Parathyroid adenoma (tissue), 2 donors: ENCODE results near the gene PRPF18.
A peak's percentile ranks its signal among the peaks of the same experiment; 100 is the strongest.

Experiments
- H2AFZ ChIP-seq: fragments of 300-600 bp; sonication (generic); one replicate; pipeline ENCODE4 v1.7.0; 2017; ENCODE audit warnings: antibody characterized with exemption, mild to moderate bottlenecking
- H3K27ac ChIP-seq: fragments of 300-600 bp; sonication (generic); one replicate; pipeline ENCODE4 v1.7.0; 2017
- H3K27me3 ChIP-seq: fragments of 300-600 bp; sonication (generic); one replicate; pipeline ENCODE4 v1.7.0; 2017; ENCODE audit warnings: low read length; ENCODE audit not compliant: control insufficient read depth, insufficient read depth
- H3K36me3 ChIP-seq: fragments of 300-600 bp; sonication (generic); one replicate; pipeline ENCODE4 v1.7.0; 2017; ENCODE audit warnings: low read length; ENCODE audit not compliant: control insufficient read depth, insufficient read depth
- H3K4me1 ChIP-seq: fragments of 300-600 bp; sonication (generic); one replicate; pipeline ENCODE4 v1.7.0; 2017; ENCODE audit warnings: control low read depth
- H3K4me2 ChIP-seq: fragments of 300-600 bp; sonication (generic); one replicate; pipeline ENCODE4 v1.7.0; 2017; ENCODE audit warnings: low read length
- H3K4me3 ChIP-seq: fragments of 300-600 bp; sonication (generic); one replicate; pipeline ENCODE4 v1.7.0; 2017; ENCODE audit warnings: low read depth, low read length
- H3K79me2 ChIP-seq: fragments of 300-600 bp; sonication (generic); one replicate; pipeline ENCODE4 v1.7.0; 2017; ENCODE audit warnings: control low read depth
- H3K9ac ChIP-seq: fragments of 300-600 bp; sonication (generic); one replicate; pipeline ENCODE4 v1.7.0; 2017; ENCODE audit warnings: mild to moderate bottlenecking
- H3K9me3 ChIP-seq: fragments of 300-600 bp; sonication (generic); one replicate; pipeline ENCODE4 v1.7.0; 2017; ENCODE audit warnings: low read length; ENCODE audit not compliant: control insufficient read depth
- TF ChIP-seq, protein P1 (sequence below): fragments of 300-600 bp; sonication (generic); IDR thresholded peaks from one replicate; pipeline ENCODE4 v1.7.0; 2017; ENCODE audit warnings: antibody characterized with exemption, mild to moderate bottlenecking
- donor health status: primary hyperparathyroidism.

PRPF18 gene

DNA sequence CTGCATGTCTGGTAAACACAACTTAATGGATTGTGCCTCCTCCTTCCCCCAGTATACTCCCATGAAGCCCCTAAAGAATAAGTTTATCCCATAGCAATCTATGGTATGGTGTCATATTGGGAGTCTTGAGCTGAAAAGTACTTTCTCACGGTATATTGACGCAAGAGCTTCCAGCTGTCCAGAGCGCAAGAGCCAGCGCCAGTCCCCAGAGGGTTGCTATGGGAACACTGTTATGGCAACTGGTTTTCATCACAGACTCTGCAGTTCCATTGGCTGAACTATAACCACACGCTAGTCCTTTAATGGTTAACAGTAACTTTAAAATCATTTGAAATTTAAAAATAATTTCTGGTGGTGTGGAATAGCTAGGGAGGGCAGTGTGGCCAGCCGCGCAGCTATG, 46.9 kb downstream of the PRPF18 start:
- no peaks in the 10 kb centered on the region for H3K4me1 ChIP-seq
- H3K27me3 ChIP-seq: no peaks in the 10 kb centered on the region
- H3K79me2 ChIP-seq: no peaks in the 10 kb centered on the region
- H3K36me3 ChIP-seq: no peaks in the 10 kb centered on the region
- H3K27ac ChIP-seq: peak overlapping the region; percentile 59
- H3K9ac ChIP-seq: no peak overlapping the region
- TF ChIP-seq, protein P1, sequence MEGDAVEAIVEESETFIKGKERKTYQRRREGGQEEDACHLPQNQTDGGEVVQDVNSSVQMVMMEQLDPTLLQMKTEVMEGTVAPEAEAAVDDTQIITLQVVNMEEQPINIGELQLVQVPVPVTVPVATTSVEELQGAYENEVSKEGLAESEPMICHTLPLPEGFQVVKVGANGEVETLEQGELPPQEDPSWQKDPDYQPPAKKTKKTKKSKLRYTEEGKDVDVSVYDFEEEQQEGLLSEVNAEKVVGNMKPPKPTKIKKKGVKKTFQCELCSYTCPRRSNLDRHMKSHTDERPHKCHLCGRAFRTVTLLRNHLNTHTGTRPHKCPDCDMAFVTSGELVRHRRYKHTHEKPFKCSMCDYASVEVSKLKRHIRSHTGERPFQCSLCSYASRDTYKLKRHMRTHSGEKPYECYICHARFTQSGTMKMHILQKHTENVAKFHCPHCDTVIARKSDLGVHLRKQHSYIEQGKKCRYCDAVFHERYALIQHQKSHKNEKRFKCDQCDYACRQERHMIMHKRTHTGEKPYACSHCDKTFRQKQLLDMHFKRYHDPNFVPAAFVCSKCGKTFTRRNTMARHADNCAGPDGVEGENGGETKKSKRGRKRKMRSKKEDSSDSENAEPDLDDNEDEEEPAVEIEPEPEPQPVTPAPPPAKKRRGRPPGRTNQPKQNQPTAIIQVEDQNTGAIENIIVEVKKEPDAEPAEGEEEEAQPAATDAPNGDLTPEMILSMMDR: no peak
- H3K9me3 ChIP-seq: no peaks in the 10 kb centered on the region
- H2AFZ ChIP-seq: no peak overlapping the region
- H3K4me3 ChIP-seq: no peak overlapping the region
- H3K4me2 ChIP-seq: no peak overlapping the region

DNA sequence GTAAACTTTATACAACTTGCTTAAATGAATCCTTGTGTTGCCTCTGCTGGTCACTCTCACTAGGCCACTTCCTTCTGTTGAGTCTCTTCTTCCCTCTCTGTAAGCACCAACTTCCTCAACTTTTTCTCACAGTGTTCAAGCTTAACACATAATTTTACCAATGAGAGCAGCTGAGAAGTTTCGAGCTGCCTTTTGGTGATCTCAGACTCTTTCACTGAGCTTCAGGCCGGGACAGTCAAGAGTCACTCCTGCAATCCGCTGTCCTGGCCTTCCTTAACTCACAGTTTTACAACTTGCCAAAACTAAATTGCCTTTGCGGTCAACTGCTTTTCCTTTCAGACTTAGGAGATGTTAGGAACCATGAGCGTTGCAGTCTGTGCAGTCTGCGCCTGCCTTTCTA, 47.4 kb downstream of the PRPF18 start:
- TF ChIP-seq, protein P1: no peak
- Histone ChIP-seq H2AFZ (no peak overlapping the region), H3K27ac (peak overlapping the region; percentile 59), H3K9me3 (no peaks in the 10 kb centered on the region), H3K4me2 (no peak overlapping the region), H3K79me2 (no peaks in the 10 kb centered on the region), H3K27me3 (no peaks in the 10 kb centered on the region), H3K4me1 (no peaks in the 10 kb centered on the region), H3K36me3 (no peaks in the 10 kb centered on the region), H3K4me3 (no peak overlapping the region), H3K9ac (no peak overlapping the region)

DNA sequence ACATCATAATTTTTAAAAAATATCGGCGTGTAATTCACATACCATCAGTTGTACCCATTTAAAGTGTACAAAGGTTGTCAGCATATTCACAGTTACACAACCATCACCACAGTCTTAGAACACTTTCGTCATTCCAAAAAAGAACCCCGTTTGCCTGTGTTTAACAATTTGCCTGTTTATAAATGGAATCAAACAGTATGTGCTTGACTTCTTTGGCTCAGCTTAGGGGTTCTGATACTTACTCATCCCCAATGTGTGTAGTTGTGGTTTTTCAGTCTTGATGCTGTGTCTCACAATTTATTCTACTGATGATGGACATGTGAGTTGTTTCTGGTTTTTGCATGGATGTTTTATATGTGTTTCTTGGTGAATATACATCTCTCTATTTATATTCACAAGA, 50.0 kb downstream of the PRPF18 start:
- no peak overlapping the region for H3K9ac ChIP-seq
- TF ChIP-seq, protein P1: no peak
- no peak overlapping the region for H3K27ac ChIP-seq
- no peaks in the 10 kb centered on the region for H3K27me3 ChIP-seq
- no peak overlapping the region for H3K4me2 ChIP-seq
- H3K4me1 ChIP-seq: no peaks in the 10 kb centered on the region
- H2AFZ ChIP-seq: no peak overlapping the region
- no peaks in the 10 kb centered on the region for H3K9me3 ChIP-seq
- H3K4me3 ChIP-seq: no peak overlapping the region
- no peaks in the 10 kb centered on the region for H3K36me3 ChIP-seq
- no peaks in the 10 kb centered on the region for H3K79me2 ChIP-seq

DNA sequence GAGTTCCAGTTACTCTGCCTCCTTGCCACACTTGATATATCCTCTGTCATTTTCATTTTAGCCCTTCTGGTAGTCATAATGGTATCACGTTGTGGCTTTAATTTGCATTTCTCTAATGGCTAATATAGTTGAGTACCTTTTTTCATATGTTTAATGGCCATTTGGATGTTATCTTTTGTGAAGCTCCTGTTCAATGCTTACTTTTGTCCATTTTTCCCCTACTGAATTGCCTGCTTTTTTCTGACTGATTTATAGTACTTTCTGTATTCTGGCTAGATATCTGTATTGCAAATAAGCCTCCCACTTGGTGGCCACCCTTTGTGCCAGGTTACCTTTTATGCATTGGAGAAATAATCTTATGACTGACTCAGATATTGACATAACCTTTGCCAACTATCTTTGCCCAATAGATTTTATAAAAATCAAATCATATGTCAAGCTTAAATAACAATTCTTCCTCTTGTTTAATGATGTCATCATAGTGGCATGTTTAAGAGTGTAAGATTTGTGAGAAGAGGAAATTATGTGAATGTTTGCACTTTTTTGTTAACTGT, 50.6 kb downstream of the PRPF18 start:
- H3K79me2 ChIP-seq: no peaks in the 10 kb centered on the region
- TF ChIP-seq, protein P1: no peak
- no peak overlapping the region for H3K27ac ChIP-seq
- H3K4me1 ChIP-seq: no peaks in the 10 kb centered on the region
- H3K4me2 ChIP-seq: no peak overlapping the region
- H3K9me3 ChIP-seq: no peaks in the 10 kb centered on the region
- H3K9ac ChIP-seq: no peak overlapping the region
- no peak overlapping the region for H2AFZ ChIP-seq
- no peaks in the 10 kb centered on the region for H3K27me3 ChIP-seq
- H3K36me3 ChIP-seq: no peaks in the 10 kb centered on the region
- H3K4me3 ChIP-seq: no peak overlapping the region

DNA sequence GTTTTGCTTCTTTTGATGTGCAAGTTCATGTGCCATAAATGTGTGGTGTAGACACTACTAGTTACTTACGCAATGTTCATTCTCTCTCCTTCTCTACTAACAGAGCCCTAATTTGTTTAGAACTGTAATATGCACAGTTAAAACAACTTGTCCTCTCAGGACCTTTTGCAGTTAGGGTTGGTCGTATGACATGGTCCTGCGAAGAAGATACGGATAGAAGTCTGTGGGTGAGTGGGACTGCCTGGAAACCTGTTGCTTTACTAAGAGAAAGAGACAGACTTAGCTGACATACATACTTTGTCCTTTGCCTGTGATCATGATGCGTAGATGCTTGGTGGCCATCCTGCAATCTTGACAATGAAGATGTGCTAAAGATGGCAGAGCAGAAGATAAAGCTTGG, 51.1 kb downstream of the PRPF18 start:
- no peak overlapping the region for H3K4me2 ChIP-seq
- H3K27ac ChIP-seq: no peak overlapping the region
- H3K79me2 ChIP-seq: no peaks in the 10 kb centered on the region
- H3K9ac ChIP-seq: no peak overlapping the region
- H3K4me3 ChIP-seq: no peak overlapping the region
- TF ChIP-seq, protein P1: no peak
- no peaks in the 10 kb centered on the region for H3K9me3 ChIP-seq
- H3K27me3 ChIP-seq: no peaks in the 10 kb centered on the region
- no peaks in the 10 kb centered on the region for H3K36me3 ChIP-seq
- no peaks in the 10 kb centered on the region for H3K4me1 ChIP-seq
- no peak overlapping the region for H2AFZ ChIP-seq
